GM13976 (cell line): ENCODE data around the gene PHTF2.

Source experiments
- DNase-seq: peaks from one replicate; pipeline ENCODE4 v3.0.0; 2012; ENCODE audit warnings: low spot score
- in situ Hi-C: fragments of 300-500 bp; cut with MboI; formaldehyde crosslinking; loops from one replicate; pipeline ENCODE4 v1.12.0; 2022; ENCODE audit warnings: low sequenced_read_pairs, mixed read lengths, inconsistent platforms; ENCODE audit not compliant: unreplicated experiment
- TF ChIP-seq, protein P1 (sequence below): IDR thresholded peaks from 2 replicates; pipeline ENCODE4 v1.5.1; 2012; ENCODE audit warnings: borderline replicate concordance, mild to moderate bottlenecking; ENCODE audit not compliant: insufficient read depth; ENCODE audit errors: extremely low read depth, missing control alignments, control extremely low read depth

PHTF2 gene

DNA sequence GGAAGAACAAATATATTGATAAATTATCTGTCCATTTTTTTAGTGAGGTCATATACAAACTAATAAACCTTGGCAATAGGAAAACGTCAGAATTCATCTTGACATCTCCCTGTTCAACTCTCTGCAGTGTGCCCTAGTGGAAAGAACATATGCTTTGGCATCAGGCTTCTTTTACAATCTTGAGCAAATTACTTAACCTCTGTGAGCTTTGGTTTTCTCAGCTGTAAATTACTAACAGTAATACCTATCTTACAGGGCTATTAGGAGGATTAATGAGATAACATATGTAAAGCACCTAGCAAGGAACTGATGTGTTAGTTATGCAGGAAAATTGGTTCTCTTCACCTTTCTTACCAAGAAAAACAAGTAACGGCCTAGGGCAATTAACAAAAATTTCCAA lies 161.8 kb downstream of the PHTF2 start:
- no peak for DNase-seq
- TF ChIP-seq, protein P1, sequence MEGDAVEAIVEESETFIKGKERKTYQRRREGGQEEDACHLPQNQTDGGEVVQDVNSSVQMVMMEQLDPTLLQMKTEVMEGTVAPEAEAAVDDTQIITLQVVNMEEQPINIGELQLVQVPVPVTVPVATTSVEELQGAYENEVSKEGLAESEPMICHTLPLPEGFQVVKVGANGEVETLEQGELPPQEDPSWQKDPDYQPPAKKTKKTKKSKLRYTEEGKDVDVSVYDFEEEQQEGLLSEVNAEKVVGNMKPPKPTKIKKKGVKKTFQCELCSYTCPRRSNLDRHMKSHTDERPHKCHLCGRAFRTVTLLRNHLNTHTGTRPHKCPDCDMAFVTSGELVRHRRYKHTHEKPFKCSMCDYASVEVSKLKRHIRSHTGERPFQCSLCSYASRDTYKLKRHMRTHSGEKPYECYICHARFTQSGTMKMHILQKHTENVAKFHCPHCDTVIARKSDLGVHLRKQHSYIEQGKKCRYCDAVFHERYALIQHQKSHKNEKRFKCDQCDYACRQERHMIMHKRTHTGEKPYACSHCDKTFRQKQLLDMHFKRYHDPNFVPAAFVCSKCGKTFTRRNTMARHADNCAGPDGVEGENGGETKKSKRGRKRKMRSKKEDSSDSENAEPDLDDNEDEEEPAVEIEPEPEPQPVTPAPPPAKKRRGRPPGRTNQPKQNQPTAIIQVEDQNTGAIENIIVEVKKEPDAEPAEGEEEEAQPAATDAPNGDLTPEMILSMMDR, result no peak
- in situ Hi-C loops, result no loop called here

DNA sequence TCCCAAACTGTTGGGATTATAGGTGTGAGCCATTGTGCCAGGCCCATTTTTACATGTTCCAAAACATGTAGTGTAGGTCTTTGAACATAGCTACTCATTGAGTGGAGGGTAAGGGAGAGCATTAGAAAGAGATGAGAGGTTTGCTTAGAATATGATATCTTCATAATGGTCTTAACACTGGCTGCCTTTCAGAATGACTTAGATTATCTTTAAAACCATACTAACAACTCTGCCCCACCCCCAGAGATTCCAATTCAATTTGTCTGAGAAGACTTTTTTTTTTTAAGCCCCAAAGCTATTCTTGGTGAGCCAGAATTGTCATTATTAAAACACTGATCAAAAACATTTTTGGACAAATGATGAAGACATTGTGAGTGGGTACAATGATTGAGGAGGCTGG lies 168.9 kb downstream of the PHTF2 start:
- TF ChIP-seq, protein P1, result no peak
- in situ Hi-C loops, result no loop called here
- DNase-seq, result no peak

DNA sequence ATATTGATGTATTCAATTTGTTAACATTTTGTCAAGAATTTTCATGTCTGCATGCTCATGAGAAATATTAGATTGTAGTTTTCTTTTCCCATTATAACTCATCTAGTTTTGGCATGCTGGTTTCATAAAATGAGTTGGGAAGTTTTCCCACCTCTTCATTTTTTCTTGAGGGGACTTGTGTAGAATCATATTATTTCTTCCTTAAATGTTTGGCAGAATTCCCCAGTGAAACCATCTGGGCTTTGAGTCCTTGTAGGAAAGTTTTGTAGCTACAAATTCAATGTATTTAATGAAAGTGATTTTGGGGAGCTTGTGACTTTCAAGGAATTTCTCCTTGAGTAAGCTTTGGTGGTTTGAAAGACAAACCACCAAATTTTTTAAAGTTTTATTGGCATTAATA lies 173.2 kb downstream of the PHTF2 start:
- no peak for DNase-seq
- in situ Hi-C loops, result no loop called here
- TF ChIP-seq, protein P1, result no peak

DNA sequence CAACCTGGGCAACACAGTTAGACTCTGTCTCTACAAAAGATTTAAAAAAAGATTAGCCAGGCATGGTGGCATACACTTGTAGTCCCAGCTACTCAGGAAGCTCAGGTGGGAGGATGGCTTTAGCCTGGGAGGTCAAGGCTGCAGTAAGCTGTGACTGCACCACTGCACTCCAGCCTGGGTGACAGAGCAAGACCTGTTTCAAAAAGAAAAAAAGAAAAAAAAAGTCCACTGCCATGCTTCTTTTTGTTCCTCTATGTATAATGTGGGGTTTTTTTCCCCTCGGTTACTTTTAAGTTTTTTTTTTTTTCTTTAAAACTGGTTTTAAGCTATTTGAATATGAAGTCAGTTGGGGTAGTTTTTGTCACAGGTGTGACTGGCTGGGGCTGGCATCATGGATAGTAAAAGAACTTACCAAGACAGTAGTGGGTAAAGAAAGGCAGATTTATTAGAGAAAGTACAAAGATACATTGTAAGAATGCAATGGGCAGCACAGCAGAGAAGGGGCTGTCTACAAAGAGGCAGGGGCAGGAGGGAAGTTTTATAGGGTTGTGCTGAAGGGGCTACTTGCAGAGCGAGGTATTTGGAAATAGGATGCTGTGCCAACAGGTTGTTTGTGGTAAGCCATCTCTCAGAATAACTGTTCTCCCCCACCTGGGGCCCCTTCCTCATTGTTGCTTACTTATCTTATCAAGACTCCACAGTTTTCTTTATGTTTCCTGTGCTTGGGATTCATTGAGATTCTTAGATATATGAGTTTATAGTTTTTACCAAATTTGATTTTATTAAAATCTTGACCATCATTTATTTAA lies 177.3 kb downstream of the PHTF2 start:
- in situ Hi-C loops, result no loop called here
- DNase-seq, result no peak

DNA sequence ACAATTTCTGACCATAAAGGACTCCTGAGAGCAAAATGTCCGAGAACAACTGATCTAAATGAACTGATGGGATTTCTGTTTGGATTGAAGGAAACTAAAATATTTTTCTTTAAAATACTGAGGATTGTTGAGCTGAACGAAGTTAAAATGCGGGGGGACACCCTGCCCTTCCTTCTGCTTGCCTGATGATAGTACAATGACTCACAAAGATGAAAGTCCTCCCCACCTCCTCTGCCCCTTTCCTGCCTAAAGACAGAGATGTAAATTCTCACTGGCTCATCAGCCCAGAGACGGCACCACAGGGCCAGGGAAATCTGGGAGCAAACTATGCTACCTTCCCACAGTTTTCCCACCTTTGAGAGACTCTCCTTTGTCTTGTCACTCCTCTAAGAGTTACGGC lies 180.6 kb downstream of the PHTF2 start:
- in situ Hi-C loops, result no loop called here
- no peak for DNase-seq
- TF ChIP-seq, protein P1, result no peak

More for the DNA sequence above, 177.3 kb downstream of the PHTF2 start:
- TF ChIP-seq, protein P1, result no peak

DNA sequence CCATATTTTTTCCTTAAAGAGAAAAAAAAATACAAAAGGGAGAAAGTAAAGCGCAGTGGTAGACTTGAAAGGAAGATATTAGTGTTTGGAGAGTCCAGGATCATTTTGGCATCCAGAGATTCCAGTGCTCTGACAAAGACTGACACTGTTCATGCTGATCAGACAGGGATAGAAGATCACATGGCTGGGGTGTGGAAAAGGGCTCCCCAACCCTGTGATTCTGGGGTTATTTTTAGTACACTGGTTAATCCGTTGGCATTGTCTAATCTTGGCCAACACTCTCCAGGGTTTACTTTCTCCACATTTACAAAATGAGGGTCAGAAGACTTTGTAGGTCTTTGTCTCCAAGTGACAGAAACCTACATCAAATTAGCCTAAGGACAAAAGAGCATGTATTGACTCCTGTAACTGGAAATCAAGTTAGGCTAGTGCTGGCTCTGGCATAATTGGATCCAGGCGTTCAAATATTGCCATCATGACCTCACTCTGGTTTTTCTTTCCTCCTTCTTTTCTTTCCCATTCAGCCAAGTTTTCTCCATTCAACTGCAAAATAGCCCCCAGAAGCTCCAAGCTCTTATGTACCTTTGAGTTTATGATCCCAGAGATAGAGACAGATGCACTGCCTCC lies 181.6 kb downstream of the PHTF2 start:
- in situ Hi-C loops, result no loop called here
- TF ChIP-seq, protein P1, result no peak
- no peak for DNase-seq
